HEK293 (cell line): ENCODE results near the gene PPP2R2B.

ENCODE experiments used
- CTCF ChIA-PET: fragments of 350-600 bp; formaldehyde crosslinking; extraction: SDS; loops from one replicate; lab custom pipeline; 2021; ENCODE audit warnings: antibody characterized with exemption; lab: Yijun Ruan, JAX
- POLR2A ChIA-PET: fragments of 300-600 bp; formaldehyde crosslinking; extraction: SDS; loops from one replicate; lab custom pipeline; 2020; ENCODE audit warnings: antibody characterized with exemption, inconsistent platforms; lab: Yijun Ruan, JAX
- H3K27ac ChIP-seq: fragments of 200-500 bp; sonication (Bioruptor generic); 2 replicates; pipeline ENCODE4 v1.5.1; 2014; ENCODE audit warnings: low read depth, low read length, control low read depth, inconsistent platforms; ENCODE audit errors: extremely low read depth
- H3K36me3 ChIP-seq, 2 experiments: fragments of 200-500 bp in 1 of 2; sonication (Bioruptor generic) in 1 of 2; 1 replicate in 1 of 2; 2 replicates in 1 of 2; pipeline ENCODE4 v1.5.1; 2014 to 2017; ENCODE audit warnings: inconsistent platforms in 2 of 2, low read length in 2 of 2; ENCODE audit not compliant: control insufficient read depth in 2 of 2, insufficient read depth in 1 of 2
- H3K4me1 ChIP-seq: fragments of 200-500 bp; sonication (Bioruptor generic); 2 replicates; pipeline ENCODE4 v1.5.1; 2014; ENCODE audit warnings: mild to moderate bottlenecking, low read length, inconsistent platforms; ENCODE audit not compliant: control insufficient read depth, insufficient read depth
- H3K4me3 ChIP-seq: 2 replicates; pipeline ENCODE4 v1.5.1; 2011; ENCODE audit warnings: low read depth, mild to moderate bottlenecking, control low read depth, low read length, moderate library complexity
- H3K9me3 ChIP-seq: fragments of 200-500 bp; sonication (Bioruptor generic); 2 replicates; pipeline ENCODE4 v1.5.1; 2014; ENCODE audit warnings: low read depth, low read length, inconsistent platforms; ENCODE audit not compliant: control insufficient read depth, insufficient read depth
- CTCF ChIP-seq: fragments of 450-650 bp; formaldehyde crosslinking; IDR thresholded peaks from 2 replicates; pipeline ENCODE4 v1.5.1; 2016; ENCODE audit warnings: missing biosample characterization, missing genetic modification characterization
- GLI4 ChIP-seq: fragments of 450-650 bp; formaldehyde crosslinking; IDR thresholded peaks from 2 replicates; pipeline ENCODE4 v1.5.1; 2016; ENCODE audit warnings: missing biosample characterization, missing genetic modification characterization
- GLIS1 ChIP-seq: fragments of 450-650 bp; formaldehyde crosslinking; IDR thresholded peaks from 2 replicates; pipeline ENCODE4 v1.5.1; 2016; ENCODE audit warnings: missing biosample characterization, missing genetic modification characterization
- HOXC10 ChIP-seq: sonication (generic); formaldehyde crosslinking; IDR thresholded peaks from 2 replicates; pipeline ENCODE4 v1.8.1; 2023; ENCODE audit warnings: mild to moderate bottlenecking, missing genetic modification reagents
- KLF7 ChIP-seq: fragments of 450-650 bp; formaldehyde crosslinking; IDR thresholded peaks from 2 replicates; pipeline ENCODE4 v1.5.1; 2016; ENCODE audit warnings: missing biosample characterization, missing genetic modification characterization, borderline replicate concordance
- MZF1 ChIP-seq: fragments of 450-650 bp; formaldehyde crosslinking; IDR thresholded peaks from 2 replicates; pipeline ENCODE4 v1.5.1; 2017; ENCODE audit warnings: missing biosample characterization, missing genetic modification characterization, borderline replicate concordance
- OSR2 ChIP-seq: fragments of 450-650 bp; formaldehyde crosslinking; IDR thresholded peaks from 2 replicates; pipeline ENCODE4 v1.5.1; 2016; ENCODE audit warnings: missing biosample characterization, missing genetic modification characterization
- SCRT1 ChIP-seq: fragments of 450-650 bp; formaldehyde crosslinking; IDR thresholded peaks from 2 replicates; pipeline ENCODE4 v1.5.1; 2016; ENCODE audit warnings: missing biosample characterization, missing genetic modification characterization, borderline replicate concordance
- SCRT2 ChIP-seq: fragments of 450-650 bp; formaldehyde crosslinking; IDR thresholded peaks from 2 replicates; pipeline ENCODE4 v1.5.1; 2016; ENCODE audit warnings: missing biosample characterization, missing genetic modification characterization
- SP7 ChIP-seq: fragments of 450-650 bp; formaldehyde crosslinking; IDR thresholded peaks from 2 replicates; pipeline ENCODE4 v1.5.1; 2016; ENCODE audit warnings: missing biosample characterization, missing genetic modification characterization
- TRIM28 ChIP-seq: IDR thresholded peaks from 2 replicates; pipeline ENCODE4 v1.6.1; 2011; ENCODE audit warnings: low read length, control low read depth, borderline replicate concordance
- YY1 ChIP-seq: fragments of 450-650 bp; formaldehyde crosslinking; IDR thresholded peaks from 2 replicates; pipeline ENCODE4 v1.5.1; 2018; ENCODE audit warnings: missing biosample characterization, missing genetic modification characterization
- ZBTB17 ChIP-seq: fragments of 450-650 bp; formaldehyde crosslinking; IDR thresholded peaks from 2 replicates; pipeline ENCODE4 v1.5.1; 2016; ENCODE audit warnings: missing biosample characterization, missing genetic modification characterization
- ZBTB6 ChIP-seq: fragments of 450-650 bp; formaldehyde crosslinking; IDR thresholded peaks from 2 replicates; pipeline ENCODE4 v1.5.1; 2017; ENCODE audit warnings: missing biosample characterization, missing genetic modification characterization
- ZFP3 ChIP-seq: fragments of 450-650 bp; formaldehyde crosslinking; IDR thresholded peaks from 2 replicates; pipeline ENCODE4 v1.5.1; 2016; ENCODE audit warnings: low read depth, missing biosample characterization, missing genetic modification characterization
- ZFP37 ChIP-seq: fragments of 450-650 bp; formaldehyde crosslinking; IDR thresholded peaks from 2 replicates; pipeline ENCODE4 v1.5.1; 2016; ENCODE audit warnings: missing biosample characterization, missing genetic modification characterization
- ZNF112 ChIP-seq: fragments of 450-650 bp; formaldehyde crosslinking; IDR thresholded peaks from 2 replicates; pipeline ENCODE4 v1.5.0; 2017; ENCODE audit warnings: missing biosample characterization, missing genetic modification characterization
- ZNF2 ChIP-seq: fragments of 450-650 bp; formaldehyde crosslinking; IDR thresholded peaks from 2 replicates; pipeline ENCODE4 v1.5.1; 2016; ENCODE audit warnings: missing biosample characterization, missing genetic modification characterization
- ZNF26 ChIP-seq: fragments of 450-650 bp; formaldehyde crosslinking; IDR thresholded peaks from 2 replicates; pipeline ENCODE4 v1.5.1; 2016; ENCODE audit warnings: missing biosample characterization, missing genetic modification characterization
- ZNF302 ChIP-seq: fragments of 450-650 bp; formaldehyde crosslinking; IDR thresholded peaks from 2 replicates; pipeline ENCODE4 v1.5.1; 2016; ENCODE audit warnings: missing biosample characterization, missing genetic modification characterization, low read depth
- ZNF366 ChIP-seq: fragments of 450-650 bp; formaldehyde crosslinking; conservative IDR thresholded peaks from 2 replicates; pipeline ENCODE4 v1.5.1; 2016; ENCODE audit warnings: missing biosample characterization, missing genetic modification characterization
- ZNF391 ChIP-seq: fragments of 450-650 bp; formaldehyde crosslinking; IDR thresholded peaks from 2 replicates; pipeline ENCODE4 v1.5.1; 2016; ENCODE audit warnings: low read depth, missing biosample characterization, missing genetic modification characterization, borderline replicate concordance
- ZNF423 ChIP-seq: fragments of 450-650 bp; formaldehyde crosslinking; IDR thresholded peaks from 2 replicates; pipeline ENCODE4 v1.5.1; 2016; ENCODE audit warnings: missing biosample characterization, missing genetic modification characterization
- ZNF621 ChIP-seq: fragments of 450-650 bp; formaldehyde crosslinking; IDR thresholded peaks from 2 replicates; pipeline ENCODE4 v1.5.1; 2017; ENCODE audit warnings: missing biosample characterization, missing genetic modification characterization
- ZNF654 ChIP-seq: fragments of 450-650 bp; formaldehyde crosslinking; IDR thresholded peaks from 2 replicates; pipeline ENCODE4 v1.5.1; 2016; ENCODE audit warnings: low read depth, missing biosample characterization, missing genetic modification characterization
- ZNF660 ChIP-seq: fragments of 450-650 bp; IDR thresholded peaks from 2 replicates; pipeline ENCODE4 v1.5.1; 2018; ENCODE audit warnings: missing biosample characterization, mild to moderate bottlenecking, missing genetic modification characterization
- ZNF707 ChIP-seq: fragments of 450-650 bp; formaldehyde crosslinking; IDR thresholded peaks from 2 replicates; pipeline ENCODE4 v1.5.1; 2016; ENCODE audit warnings: missing biosample characterization, missing genetic modification characterization
- ZNF792 ChIP-seq: fragments of 450-650 bp; formaldehyde crosslinking; IDR thresholded peaks from 2 replicates; pipeline ENCODE4 v1.5.1; 2016; ENCODE audit warnings: missing biosample characterization, missing genetic modification characterization
- ZXDB ChIP-seq: fragments of 450-650 bp; formaldehyde crosslinking; IDR thresholded peaks from 2 replicates; pipeline ENCODE4 v1.5.1; 2016; ENCODE audit warnings: missing biosample characterization, missing genetic modification characterization

The PPP2R2B gene

GRCh38 chr5:146541958-146542849 is 336.4 kb downstream of the PPP2R2B start:
- ChIA-PET POLR2A (no interaction called here), CTCF (interaction anchor here (0.6 to 6.6 kb wide), 29 partner anchors 8 to 827 kb away, joined by 3 to 115 read pairs (median 4); partner anchors contain the start of gene GPR151)
- no peaks in the 10 kb centered on the region for H3K36me3 ChIP-seq
- TF ChIP-seq GLIS1 (tag by site-specific recombination) = peak; percentile 36; the same call in 1 of the 2 replicates
- TF ChIP-seq KLF7 = no peak
- no peak for TF ChIP-seq ZNF792 (tag by site-specific recombination)
- TF ChIP-seq ZNF707 (tag by site-specific recombination) = no peak
- TF ChIP-seq HOXC10 = no peak
- TF ChIP-seq YY1 (tag by site-specific recombination) = no peak
- TF ChIP-seq TRIM28 = no peak
- 0 out of 2 replicates have a peak, but pooled peaks have one; percentile 41 for TF ChIP-seq ZFP37 (tag by site-specific recombination)
- TF ChIP-seq ZBTB6 = no peak
- no peak for TF ChIP-seq ZBTB17
- peak; percentile 69 for TF ChIP-seq CTCF (tag by site-specific recombination)
- peak; percentile 70 for TF ChIP-seq ZNF654 (tag by site-specific recombination)
- TF ChIP-seq ZNF660 (tag by site-specific recombination) = no peak
- TF ChIP-seq ZNF302 (tag by site-specific recombination) = no peak
- TF ChIP-seq MZF1 (tag by site-specific recombination) = no peak
- TF ChIP-seq OSR2 = no peak
- no peak for TF ChIP-seq GLI4
- 0 out of 2 replicates have a peak, but pooled peaks have one; percentile 24 for TF ChIP-seq ZNF2
- TF ChIP-seq ZNF621 (tag by site-specific recombination) = no peak
- no peak for TF ChIP-seq ZXDB
- no peak for TF ChIP-seq ZFP3 (tag by site-specific recombination)
- TF ChIP-seq ZNF423 (tag by site-specific recombination) = no peak
- TF ChIP-seq SCRT2 (tag by site-specific recombination) = peak; percentile 92
- no peak for TF ChIP-seq ZNF26 (tag by site-specific recombination)
- no peak for TF ChIP-seq ZNF366
- TF ChIP-seq SP7 = no peak
- TF ChIP-seq ZNF112 (tag by site-specific recombination) = no peak
- TF ChIP-seq ZNF391 (tag by site-specific recombination) = no peak
- peak; percentile 80; the same call in 1 of the 2 replicates for TF ChIP-seq SCRT1 (tag by site-specific recombination)
- no peaks in the 10 kb centered on the region for H3K4me1 ChIP-seq
- H3K4me3 ChIP-seq = no peak overlapping the region
- H3K27ac ChIP-seq = no peak overlapping the region
- no peaks in the 10 kb centered on the region for H3K9me3 ChIP-seq
